AG09309 (cell line): Measurements from ENCODE around the gene RAD51B.

ENCODE experiments used
- DNase-seq: peaks from one replicate; pipeline ENCODE4 v3.0.0-alpha.2; 2010; ENCODE audit warnings: low read depth
- H3K4me3 ChIP-seq: 2 replicates; pipeline ENCODE4 v1.5.1; 2011; ENCODE audit warnings: mild to moderate bottlenecking, low read depth, low read length, moderate library complexity; ENCODE audit not compliant: control insufficient read depth
- TF ChIP-seq, protein P1 (sequence below): IDR thresholded peaks from 2 replicates; pipeline ENCODE4 v1.5.1; 2011; ENCODE audit warnings: mild to moderate bottlenecking, low read depth, low read length, inconsistent platforms; ENCODE audit not compliant: insufficient read depth, control insufficient read depth; ENCODE audit errors: missing control alignments

RAD51B gene

DNA sequence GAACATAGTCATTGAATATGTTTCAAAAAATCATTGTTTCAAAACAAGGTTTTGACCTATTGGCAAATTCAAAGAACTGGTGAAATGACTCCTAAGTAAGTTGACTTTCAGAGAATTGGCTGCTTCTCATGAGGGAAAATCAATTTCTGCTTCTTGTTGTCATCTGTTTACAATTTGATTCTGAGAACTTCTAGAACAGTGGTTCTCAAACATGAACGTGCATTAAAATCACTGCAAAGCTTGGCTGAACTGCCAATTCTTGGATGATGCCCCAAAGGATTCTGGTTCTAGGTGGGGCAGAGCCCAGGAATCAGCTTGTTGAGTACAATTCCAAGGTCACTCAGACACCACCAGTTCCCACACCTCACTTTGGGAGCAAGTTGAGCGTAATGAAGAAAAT, 889.4 kb downstream of the RAD51B start:
- no peak overlapping the region for H3K4me3 ChIP-seq
- no peak for DNase-seq
- TF ChIP-seq, protein P1, sequence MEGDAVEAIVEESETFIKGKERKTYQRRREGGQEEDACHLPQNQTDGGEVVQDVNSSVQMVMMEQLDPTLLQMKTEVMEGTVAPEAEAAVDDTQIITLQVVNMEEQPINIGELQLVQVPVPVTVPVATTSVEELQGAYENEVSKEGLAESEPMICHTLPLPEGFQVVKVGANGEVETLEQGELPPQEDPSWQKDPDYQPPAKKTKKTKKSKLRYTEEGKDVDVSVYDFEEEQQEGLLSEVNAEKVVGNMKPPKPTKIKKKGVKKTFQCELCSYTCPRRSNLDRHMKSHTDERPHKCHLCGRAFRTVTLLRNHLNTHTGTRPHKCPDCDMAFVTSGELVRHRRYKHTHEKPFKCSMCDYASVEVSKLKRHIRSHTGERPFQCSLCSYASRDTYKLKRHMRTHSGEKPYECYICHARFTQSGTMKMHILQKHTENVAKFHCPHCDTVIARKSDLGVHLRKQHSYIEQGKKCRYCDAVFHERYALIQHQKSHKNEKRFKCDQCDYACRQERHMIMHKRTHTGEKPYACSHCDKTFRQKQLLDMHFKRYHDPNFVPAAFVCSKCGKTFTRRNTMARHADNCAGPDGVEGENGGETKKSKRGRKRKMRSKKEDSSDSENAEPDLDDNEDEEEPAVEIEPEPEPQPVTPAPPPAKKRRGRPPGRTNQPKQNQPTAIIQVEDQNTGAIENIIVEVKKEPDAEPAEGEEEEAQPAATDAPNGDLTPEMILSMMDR = no peak

DNA sequence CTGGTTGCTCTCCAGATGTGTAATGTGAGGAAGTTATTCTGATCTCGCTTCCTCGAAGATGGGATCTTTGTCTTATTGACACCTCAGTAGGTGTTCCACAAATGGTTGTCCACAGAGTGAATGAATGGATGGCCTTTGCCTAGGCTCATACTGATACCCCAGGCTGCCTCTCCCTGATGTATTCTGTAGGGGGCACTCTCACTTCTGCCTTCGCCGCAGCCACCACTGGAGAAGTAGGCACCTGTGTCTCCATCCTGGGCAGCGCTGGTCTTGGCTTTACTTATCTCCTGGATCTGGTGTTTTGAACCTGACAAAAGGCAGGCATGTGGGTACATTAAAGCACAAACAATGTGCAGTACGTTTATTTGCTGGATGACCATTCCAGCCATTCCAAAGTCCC, 891.2 kb downstream of the RAD51B start:
- no peak for DNase-seq
- TF ChIP-seq, protein P1 = no peak

DNA sequence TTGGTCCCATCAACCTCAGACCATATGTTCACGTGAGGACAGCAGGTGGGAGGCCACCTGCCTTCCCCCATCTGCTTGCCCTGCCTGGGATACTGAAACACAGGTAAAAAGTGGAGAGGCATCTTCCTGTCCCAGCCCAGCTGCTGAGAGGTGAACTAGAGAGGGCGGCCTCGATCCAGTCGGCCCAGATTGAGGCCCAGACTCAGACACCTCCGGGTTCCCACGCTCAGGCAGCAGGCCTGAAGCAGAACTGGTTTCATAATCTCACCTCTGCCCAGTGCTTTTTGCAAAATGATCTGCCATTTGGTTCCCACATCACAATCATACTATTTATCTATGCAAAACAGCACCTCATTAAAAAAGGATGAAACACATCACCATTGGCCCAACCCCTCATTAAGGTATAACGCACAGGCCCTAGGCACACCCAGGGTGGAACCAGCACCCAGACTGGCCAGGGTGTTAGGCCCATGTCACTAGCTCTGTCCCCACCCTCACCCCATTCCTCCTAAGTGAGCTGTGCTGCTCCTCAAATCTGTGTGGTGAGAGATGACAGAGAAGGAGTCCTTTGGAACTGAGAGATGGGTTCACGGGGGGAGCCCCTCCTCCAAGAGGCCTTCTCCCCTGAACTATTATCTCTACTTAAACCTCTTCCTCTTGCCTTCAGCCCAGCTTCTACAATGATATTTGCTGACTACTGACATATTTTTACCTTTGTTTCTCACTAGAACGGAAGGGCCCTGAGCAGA, 892.2 kb downstream of the RAD51B start:
- DNase-seq = no peak
- TF ChIP-seq, protein P1 = no peak
- no peak overlapping the region for H3K4me3 ChIP-seq

More for the DNA sequence above, 891.2 kb downstream of the RAD51B start:
- H3K4me3 ChIP-seq = no peak overlapping the region

DNA sequence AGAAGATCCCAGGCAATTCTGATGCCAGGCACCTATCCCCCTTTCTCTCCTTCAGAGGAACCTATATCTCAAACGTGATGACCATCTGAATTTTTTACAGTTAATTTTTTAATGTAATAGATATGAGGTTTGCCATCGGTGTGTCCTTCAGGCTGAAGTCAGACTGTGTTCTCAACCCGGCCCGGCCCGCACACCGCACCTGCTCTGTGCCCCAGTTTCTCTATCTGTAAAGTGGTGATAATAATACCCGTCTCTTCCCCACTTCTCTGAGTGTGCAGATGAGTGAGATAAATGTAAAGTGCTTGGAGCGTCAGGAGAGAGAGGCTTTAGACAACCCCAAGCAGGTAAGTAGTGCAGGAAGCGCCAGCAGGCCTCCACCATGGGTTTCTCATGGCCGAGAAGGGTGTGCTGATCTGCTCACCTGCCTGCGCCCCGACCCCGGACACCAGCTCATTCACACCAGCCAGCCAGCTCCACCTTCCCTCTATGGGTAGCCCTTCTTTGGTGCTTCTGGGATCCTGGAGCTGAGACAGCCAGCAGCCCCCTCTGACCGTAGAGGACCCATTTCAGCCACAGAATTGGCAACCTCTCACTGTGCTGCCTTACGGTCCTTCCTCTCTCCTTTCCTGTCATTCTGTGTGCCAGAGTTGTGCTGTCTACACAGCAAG, 893.3 kb downstream of the RAD51B start:
- no peak for DNase-seq
- TF ChIP-seq, protein P1 = no peak
- no peak overlapping the region for H3K4me3 ChIP-seq

DNA sequence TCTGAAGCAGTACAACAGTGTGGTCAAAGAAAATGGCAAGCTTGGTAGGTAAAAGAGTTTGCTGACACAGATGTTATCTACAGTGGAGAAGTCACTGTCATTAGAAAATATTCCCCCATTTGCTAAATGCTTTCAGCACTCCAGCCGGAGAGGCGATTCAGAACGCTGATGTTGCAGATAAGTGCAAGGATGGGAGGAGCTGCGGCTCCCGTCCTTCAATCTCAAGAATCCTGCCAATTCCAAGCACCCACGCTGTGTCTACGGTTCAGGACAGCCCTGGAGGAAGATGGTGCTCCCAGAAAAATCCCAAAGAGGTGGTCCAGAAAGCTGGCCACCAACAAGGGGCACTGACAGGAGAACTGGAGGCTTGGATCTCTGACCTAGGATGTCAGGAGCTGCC, 894.2 kb downstream of the RAD51B start:
- H3K4me3 ChIP-seq = no peak overlapping the region
- DNase-seq = no peak
- TF ChIP-seq, protein P1 = no peak

DNA sequence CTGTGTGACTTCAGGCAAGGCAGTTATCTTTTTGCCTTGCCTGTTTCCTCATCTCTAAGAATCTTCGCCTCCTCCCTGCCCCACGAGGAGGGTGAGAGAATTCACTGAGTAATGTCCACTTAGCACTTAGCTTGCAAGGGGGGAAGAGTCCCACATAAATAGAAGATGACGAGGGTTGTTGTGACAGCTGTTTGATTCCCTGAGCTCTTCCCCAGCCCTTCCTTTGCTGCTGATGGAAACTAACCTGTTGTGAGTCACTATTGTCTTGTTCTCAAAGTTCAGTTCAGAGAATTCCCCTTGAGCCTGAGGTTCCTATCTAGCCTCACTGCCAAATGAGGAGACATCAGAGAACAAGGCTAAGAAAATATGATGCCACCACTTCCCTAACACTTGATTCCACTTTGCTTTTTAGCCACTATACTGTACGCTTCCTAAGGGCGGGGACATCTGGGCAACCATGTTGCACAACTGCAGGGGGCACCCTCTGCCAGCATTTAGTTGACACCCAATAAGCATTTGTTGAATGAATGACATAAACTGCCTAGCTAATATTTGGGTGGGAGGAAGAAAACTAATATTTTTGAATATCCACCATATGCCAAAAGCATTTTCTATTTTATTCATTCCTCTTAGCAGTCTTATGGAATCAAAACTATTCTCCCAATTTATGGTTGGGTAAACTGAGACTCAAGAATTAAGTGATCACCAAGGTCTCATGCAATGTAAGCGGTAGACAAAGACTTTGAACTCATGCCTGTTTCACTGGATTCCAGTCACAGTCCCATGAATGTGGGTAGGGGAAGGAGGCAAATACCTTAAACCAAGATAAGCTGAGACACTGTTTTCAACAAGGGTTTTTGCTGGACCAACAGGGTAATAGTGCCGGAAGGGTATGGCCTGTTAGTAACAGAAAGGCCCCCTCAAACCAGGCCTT, 895.7 kb downstream of the RAD51B start:
- DNase-seq = no peak
- no peak overlapping the region for H3K4me3 ChIP-seq
- TF ChIP-seq, protein P1 = no peak
